HG02943 (cell line): ENCODE measurements around the gene NTRK3.
"Not testable (repeated sequence)": the region's sequence is repeated elsewhere in the genome, so short reads cannot be mapped to it uniquely, and the experiment has no call there.

Experiments
- ATAC-seq: cut with Tn5 transposase; IDR thresholded peaks from one replicate; pipeline ENCODE4 v1.9.1; 2021; ENCODE audit warnings: mild to moderate bottlenecking, low read depth, moderate library complexity; ENCODE audit not compliant: unreplicated experiment

NTRK3 gene

DNA sequence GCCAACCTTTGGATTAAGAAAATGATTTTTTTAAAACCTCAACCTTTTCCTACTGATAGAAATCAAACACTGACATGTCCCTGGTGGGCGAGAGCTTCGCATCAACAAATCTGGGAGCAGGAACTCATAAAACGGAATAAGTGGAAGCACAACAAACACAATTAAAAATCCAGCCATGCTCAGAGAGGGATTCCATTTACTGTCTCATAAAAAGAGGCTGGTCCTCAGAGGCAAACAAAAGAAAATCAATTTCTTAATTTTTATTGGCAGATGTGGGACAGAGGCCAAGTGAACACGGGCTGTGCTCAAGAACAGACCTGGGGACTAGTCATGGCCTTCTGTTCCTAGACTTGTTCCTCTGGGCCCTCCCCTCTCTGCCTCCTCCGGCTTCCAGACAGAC is 214.5 kb downstream of the NTRK3 start:
- no peak for ATAC-seq

GRCh38 chr15:88040516-88040915 is 216.0 kb downstream of the NTRK3 start:
- ATAC-seq = no peak

GRCh38 chr15:88038261-88038660 is 218.3 kb downstream of the NTRK3 start:
- no peak for ATAC-seq

DNA sequence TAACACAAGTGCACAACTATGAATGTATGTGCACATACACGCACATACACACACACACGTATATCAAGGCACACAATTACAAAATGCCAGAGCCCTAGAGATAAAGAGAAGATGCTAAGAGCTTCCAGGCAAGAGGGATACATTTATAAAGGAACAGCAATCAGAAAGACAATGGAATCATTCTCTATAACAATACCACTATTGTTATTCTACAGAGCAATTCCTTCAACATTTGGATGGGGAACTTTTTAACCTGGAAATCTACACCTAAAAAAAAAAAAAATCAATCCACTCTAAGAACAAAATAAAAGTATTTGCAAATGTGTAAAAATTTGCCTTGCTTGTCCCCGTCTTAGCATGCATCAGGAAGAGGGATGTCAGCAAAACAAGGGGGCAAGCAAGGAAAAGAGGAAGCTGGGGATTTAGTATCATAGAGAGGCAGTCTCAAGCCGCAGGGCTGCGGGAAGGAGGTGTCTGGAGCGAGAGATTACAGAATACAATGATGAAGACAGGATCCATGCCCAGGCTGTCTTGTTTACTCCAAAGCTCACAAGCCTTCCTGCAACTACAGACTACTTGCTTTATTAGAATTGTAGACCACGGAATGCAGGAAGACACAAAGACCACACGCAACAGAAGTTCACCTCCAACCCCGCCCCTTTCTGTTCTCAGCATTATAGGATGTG is 220.2 kb downstream of the NTRK3 start:
- ATAC-seq = no peak

DNA sequence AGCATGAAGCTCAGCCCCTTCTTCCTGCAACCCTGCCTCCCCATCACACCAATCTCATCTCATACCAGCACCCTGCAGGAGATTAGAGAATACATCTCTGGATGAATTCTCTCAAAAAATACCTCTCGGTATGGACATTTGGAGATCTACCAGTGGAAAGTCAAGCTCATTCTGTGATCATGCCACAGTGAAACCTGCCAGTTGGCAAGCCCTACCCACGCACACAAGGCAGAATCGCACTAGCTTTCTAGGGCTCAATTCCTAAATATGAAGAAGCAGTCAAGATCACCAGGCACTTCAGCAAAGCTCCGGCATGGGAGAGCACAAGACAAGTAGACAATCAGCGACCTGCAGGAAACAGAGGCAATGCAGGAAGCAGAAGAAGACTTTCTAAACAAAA is 221.2 kb downstream of the NTRK3 start:
- no peak for ATAC-seq

GRCh38 chr15:88033421-88033820 is 223.1 kb downstream of the NTRK3 start:
- ATAC-seq = not testable (repeated sequence)

GRCh38 chr15:88032787-88033186 is 223.8 kb downstream of the NTRK3 start:
- ATAC-seq = no peak

GRCh38 chr15:88031461-88031860 is 225.1 kb downstream of the NTRK3 start:
- no peak for ATAC-seq

- no peak for ATAC-seq
Measured at GRCh38 chr15:88029696-88030095, 226.8 kb downstream of the NTRK3 start.

- no peak for ATAC-seq
Measured at GRCh38 chr15:88028024-88028423, 228.5 kb downstream of the NTRK3 start.

GRCh38 chr15:88023914-88024313 is 232.6 kb downstream of the NTRK3 start:
- ATAC-seq = no peak

DNA sequence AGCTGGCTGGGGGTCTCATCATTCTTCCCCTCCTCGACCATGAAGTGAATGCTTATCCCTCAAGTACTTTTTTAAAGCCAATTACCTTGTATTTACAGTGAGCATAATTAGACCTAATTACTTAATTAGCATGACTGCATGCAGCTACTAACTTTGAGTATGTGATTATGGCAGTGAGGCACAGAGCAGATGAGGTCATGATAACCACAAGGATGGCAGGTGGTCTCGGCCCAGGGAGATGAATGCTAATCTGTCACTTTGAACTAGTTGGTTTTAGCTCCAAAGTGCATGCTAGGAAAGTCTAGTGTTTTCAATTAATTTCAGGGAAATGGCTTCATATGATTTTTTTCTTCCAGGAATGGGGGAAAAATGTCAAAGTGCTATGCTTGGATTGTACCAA is 233.8 kb downstream of the NTRK3 start:
- ATAC-seq = no peak

DNA sequence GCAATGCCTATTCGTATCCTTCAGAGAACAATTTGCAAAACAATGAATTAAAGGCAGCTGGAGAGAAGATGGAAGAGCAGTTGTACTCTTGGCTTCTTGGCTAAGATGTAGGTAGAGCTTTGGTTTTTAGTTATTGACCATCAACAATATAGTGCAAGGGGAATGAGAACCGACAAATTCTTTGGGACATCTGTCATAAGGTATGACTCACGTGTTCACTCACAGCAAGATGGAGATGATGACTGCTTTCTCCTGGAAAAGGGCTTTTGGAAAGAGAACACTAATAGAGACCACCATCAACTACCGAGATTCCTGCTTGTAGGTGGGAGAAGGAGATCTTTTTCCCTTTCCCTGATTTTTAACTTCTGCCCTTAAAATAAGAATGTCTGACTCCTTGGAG is 234.9 kb downstream of the NTRK3 start:
- no peak for ATAC-seq

DNA sequence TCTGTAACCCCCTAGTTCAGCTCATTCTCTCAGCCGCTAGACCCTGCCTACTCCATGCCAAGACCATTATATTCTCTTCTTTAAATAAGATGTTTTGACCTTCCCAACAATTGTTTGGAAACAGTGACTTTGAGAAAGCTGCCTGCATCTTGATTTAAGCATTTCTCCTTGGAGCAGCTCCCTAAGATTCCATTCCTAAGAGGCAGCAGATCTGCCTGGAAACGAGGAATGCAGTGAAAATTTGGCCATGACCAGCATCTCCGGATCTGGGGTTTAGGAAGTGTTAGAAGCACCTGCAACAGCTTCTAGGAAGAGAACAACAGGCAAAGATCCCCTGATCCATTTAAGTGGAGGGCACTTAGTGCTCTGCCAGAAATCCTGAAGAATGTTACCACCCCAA is 235.7 kb downstream of the NTRK3 start:
- no peak for ATAC-seq

DNA sequence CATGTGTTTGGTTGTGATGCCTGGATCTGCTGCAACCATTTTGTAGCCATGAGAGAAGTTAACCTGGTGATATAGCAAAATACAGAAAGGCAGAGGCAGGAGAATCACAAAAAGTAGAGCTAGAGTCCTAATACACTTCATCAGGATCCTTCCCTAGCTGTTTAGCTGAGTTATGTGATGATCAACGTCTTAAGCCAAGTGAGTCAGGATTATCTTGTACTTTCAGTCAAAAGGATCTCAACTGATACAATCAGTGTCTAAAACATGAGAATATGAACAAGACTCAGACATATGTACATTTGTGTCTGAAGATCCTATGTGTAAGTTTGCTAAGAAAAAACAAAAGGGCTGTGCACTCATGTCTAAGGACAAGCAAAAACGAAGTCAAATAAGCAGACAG is 236.9 kb downstream of the NTRK3 start:
- ATAC-seq = no peak

- no peak for ATAC-seq
Measured at GRCh38 chr15:88018869-88019641, 237.5 kb downstream of the NTRK3 start.

DNA sequence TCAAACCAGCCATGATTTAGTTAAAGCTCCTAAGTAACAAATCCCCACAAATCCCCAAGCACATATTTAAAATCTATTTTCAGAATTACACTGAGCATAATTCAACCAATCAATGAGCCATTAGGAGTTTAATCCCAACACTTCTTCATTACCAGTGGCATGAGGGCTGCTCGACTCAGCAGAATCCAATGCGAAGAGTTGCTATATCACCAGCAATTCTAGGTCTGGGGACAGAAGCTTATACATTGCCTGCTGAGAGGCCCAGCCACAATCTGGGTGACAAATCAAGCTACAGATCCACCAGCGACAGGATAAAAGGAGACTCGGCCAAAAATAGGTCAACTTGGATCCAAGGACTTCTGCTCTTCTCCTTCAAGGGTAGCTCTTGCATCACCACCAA is 238.8 kb downstream of the NTRK3 start:
- no peak for ATAC-seq

DNA sequence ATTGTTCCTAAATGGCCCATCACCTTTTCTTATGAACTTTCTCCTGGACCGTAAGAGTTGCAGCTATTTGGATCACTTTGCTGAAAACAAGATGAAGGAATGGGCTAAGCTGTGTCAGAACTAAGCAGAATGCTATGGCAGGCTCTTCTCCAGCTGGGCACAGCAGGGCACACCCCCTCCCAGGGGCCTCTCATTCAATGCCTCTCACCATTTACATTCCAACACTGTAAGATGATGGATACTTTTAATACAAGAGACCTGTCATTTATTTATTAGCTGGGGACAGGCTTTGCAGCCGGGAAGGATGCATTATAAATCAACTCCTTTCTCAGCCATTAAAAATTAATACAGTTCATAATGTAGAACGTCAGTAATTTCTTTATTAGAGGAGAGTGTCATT is 240.1 kb downstream of the NTRK3 start:
- no peak for ATAC-seq

- ATAC-seq = no peak
Measured at GRCh38 chr15:88015228-88015860, 241.2 kb downstream of the NTRK3 start.

DNA sequence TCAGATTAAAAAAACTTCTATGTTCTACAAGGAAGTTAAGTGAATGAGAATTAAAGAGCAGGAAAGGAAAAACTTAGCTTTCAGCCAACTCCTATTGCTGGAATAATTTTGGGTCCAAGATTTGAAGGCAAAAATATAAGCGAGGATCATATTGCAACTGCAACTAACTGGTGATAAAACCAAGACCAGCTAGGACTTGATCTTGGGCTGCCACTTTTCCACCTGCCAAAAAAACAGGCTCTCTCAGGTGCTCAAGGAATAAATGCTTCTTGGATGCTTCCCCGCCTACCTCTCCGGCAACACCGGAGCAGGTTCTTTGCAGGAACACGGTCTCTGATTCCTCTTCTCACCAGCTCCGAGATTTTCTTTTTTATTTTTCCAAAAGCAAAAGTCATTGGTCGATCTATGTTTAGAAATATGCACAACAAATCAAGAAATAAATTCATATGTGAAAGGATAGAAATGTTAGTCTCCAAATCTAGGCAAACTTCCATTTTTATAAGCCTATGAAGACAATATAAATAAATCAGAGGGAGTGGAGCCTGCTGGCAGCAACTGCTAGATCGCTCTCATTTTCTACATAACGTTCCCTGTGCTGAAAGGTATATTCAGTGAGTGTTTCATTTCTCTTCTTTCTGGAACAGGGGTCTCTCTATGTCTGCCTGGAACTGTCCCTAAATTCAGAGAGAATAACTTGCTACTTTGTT is 241.9 kb downstream of the NTRK3 start:
- ATAC-seq = no peak

- no peak for ATAC-seq
Measured at GRCh38 chr15:88013111-88013510, 243.4 kb downstream of the NTRK3 start.
